ENCODE data around the gene NTMT2.

- TF ChIP-seq EZH2 (IDR thresholded peaks at IDR 0.05; ENCODE audit: insufficient read depth, poor library complexity, severe bottlenecking): no peak
- no peak for TF ChIP-seq EZH2phosphoT487 (IDR thresholded peaks at IDR 0.05; ENCODE audit: insufficient read depth, low read depth)
Observed at GRCh38 chr1:170214117-170215032, 68.6 kb downstream of the NTMT2 start.
